PFSK-1 (cell line): ENCODE results near the gene GRK2.

Experiments
- POLR2AphosphoS5 ChIP-seq: IDR thresholded peaks from 2 replicates; pipeline ENCODE4 v1.6.1; 2012; ENCODE audit warnings: low read depth, mild to moderate bottlenecking, control low read depth, low read length, moderate library complexity
- REST ChIP-seq, 2 experiments: IDR thresholded peaks; 2 replicates each; pipeline versions ENCODE4 v1.6.1 to v1.8.0; 2011 to 2012; ENCODE audit warnings: low read depth in 2 of 2, low read length in 2 of 2, control low read depth in 1 of 2, inconsistent platforms in 1 of 2, mild to moderate bottlenecking in 1 of 2, moderate library complexity in 1 of 2; ENCODE audit not compliant: insufficient read depth in 1 of 2
- SIN3A ChIP-seq: IDR thresholded peaks from 2 replicates; pipeline ENCODE4 v1.6.1; 2012; ENCODE audit warnings: mild to moderate bottlenecking, low read length, moderate library complexity, borderline replicate concordance; ENCODE audit not compliant: insufficient read depth
- TAF1 ChIP-seq: IDR thresholded peaks from 2 replicates; pipeline ENCODE4 v1.6.1; 2012; ENCODE audit warnings: low read length, control low read depth, borderline replicate concordance; ENCODE audit not compliant: insufficient read depth

DNA sequence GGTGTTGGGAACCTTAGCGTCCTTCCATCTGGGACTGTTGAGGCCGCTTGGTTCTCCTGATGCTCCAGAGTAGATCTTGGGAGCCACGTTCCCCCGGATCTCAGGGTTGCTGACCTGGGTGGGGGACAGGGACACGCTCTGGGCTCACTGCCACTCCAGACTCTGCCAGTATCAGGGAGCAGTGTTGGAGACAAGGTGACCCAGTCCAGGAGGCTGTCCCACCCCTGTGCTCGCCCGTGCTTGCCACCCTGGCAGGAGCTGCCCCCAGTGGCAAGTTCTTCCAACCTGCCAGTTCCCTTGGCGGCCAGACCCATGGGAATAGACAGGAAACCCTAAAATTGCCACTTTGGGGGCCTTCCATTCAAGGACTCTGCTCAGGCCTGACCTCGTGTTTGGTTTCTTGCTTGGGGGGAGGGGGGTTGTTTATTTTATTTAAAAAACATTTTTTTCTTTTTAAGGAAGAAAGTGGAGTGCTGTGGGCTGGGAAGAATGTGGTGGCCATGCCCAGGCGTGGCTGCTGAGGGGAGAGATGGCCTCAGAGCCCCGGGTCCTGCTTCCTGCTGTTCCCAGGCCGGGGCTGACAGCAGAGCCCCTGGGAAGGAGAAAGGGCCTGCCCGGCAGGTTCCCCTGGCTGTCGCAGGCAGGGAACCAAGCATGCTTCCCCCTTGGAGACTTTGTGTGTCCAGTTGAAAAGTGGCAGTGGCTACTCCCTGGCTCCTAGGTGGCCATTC is 7.2 kb downstream of the GRK2 start:
- TF ChIP-seq SIN3A (no peak), POLR2AphosphoS5 (no peak), REST (IDR thresholded peaks at IDR 0.05; ENCODE audit: insufficient read depth in 1 of 2, low read depth in 2 of 2, low read length in 2 of 2) (no peak), TAF1 (no peak)
